Activated T-helper 17 cell treated with anti-CD3 and anti-CD28 coated beads, Interleukin-2, amount 50 U/mL, for 72 hours (primary cell): Measurements from ENCODE around the gene TBC1D8B. TPM values are rescaled to one million over a fixed set of nuclear protein-coding genes. Genes with fewer than 3 reads are reported as not detected.
A peak's percentile ranks its signal among the peaks of the same experiment; 100 is the strongest.
"Not testable (repeated sequence)": the region's sequence is repeated elsewhere in the genome, so short reads cannot be mapped to it uniquely, and the experiment has no call there.

Experiments used
- ATAC-seq: fragments of 150-1000 bp; cut with Tn5 transposase; replicated peaks from 2 replicates; pipeline ENCODE4 v1.10.0; 2021; ENCODE audit warnings: mild to moderate bottlenecking, moderate library complexity
- H3K27ac Mint-ChIP-seq: one replicate; pipeline ENCODE4 v1.8.0; 2022; ENCODE audit warnings: mixed read lengths
- H3K27me3 Mint-ChIP-seq: one replicate; pipeline ENCODE4 v1.8.0; 2022; ENCODE audit warnings: mixed read lengths
- H3K36me3 Mint-ChIP-seq: one replicate; pipeline ENCODE4 v1.8.0; 2022; ENCODE audit warnings: low read depth, mild to moderate bottlenecking, mixed read lengths
- H3K4me1 Mint-ChIP-seq: one replicate; pipeline ENCODE4 v1.8.0; 2022; ENCODE audit warnings: mixed read lengths
- H3K4me3 Mint-ChIP-seq: one replicate; pipeline ENCODE4 v1.8.0; 2022; ENCODE audit warnings: mild to moderate bottlenecking, mixed read lengths
- H3K9me3 Mint-ChIP-seq: one replicate; pipeline ENCODE4 v1.8.0; 2022; ENCODE audit warnings: mixed read lengths
- total RNA-seq, 2 donors: library from RNA; stranded (reverse); gene quantifications; one replicate each; pipeline ENCODE4 v1.2.3, GENCODE V29; 2022

The TBC1D8B gene
- 1 to 10 TPM in 1 of 2 donors, under 1 TPM in 1; 0.84 to 1.5 TPM for total RNA-seq

DNA sequence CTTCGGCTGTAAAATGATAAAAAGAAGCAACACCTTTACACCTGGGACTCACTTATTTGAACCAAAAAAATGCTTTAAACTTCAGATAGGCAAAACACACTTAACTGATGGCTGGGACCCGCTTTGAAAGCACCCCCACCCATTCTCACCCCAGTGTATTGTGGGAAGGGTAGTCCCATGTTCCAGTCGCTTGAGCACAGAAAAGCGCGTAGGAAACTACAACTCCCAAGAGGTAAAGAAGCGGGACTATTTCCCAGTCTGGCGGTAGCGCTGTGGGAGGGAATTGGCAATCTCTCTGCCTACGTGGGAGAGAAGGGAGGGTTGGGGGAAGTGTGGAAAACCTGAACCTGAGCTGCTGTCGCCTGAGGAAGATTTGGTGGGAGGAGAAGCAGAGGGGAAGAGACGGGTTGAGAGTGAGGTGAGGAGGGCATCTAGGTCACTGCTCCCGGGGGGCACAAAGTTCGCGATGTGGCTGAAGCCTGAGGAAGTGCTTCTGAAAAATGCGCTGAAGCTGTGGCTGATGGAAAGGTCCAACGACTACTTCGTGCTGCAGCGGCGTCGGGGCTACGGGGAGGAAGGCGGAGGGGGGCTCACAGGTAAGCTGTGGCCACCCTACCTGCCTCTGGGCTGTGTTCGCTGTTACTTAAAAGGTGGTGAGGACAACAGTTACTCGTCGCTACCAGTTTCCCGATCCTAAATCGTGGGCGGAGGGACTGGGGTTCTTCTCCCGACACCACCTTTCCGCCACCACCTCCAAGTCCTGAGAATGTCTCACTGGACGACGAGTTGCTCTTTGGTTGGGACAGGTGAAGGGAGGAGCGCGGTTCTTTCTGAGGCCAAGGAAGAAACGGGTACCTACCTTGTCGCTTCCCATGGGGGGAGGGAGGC, at the start of gene TBC1D8B:
Gene TBC1D8B, plus strand, starts transcription at position 286 of the 888 bp plus-strand sequence. Its CDS starts 181 bp downstream, at position 467.
- Mint-ChIP-seq H3K36me3 (no peaks in the 10 kb centered on the region), H3K4me1 (no peaks in the 10 kb centered on the region), H3K4me3 (peak within 1 kb of the TSS; percentile 86), H3K9me3 (no peaks in the 10 kb centered on the region), H3K27me3 (peaks cover 11% of the 10 kb centered on the region), H3K27ac (peak within 1 kb of the TSS; percentile 80)
- ATAC-seq, result peak; percentile 86

GRCh38 chrX:106769288-106769687, 33.2 kb upstream of the TBC1D8B start:
- not testable (repeated sequence) for H3K27ac Mint-ChIP-seq, H3K27me3 Mint-ChIP-seq, H3K4me3 Mint-ChIP-seq, H3K9me3 Mint-ChIP-seq, H3K36me3 Mint-ChIP-seq, ATAC-seq, H3K4me1 Mint-ChIP-seq

DNA sequence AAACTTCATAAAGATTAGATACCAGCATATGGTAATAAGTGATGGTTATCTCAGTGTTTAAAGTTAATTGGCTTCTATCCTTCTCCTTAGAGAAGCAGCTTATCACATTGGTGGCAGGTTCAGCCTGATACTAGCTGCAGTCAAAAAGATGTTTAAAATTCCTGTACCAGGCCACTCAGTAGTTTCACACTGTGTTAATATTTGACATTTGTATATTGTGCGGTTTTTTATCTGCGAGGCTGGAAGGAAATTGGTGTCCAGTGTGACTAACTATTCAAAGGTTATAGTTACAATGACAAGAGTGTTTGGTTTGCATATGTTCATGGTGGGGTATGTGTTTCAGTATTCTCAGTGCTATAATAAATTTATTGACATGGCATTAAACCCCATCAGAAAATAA, 27.5 kb upstream of the TBC1D8B start:
- ATAC-seq, result no peak
- Mint-ChIP-seq H3K27me3 (no peaks in the 10 kb centered on the region), H3K27ac (no peak overlapping the region), H3K9me3 (no peaks in the 10 kb centered on the region), H3K36me3 (no peaks in the 10 kb centered on the region), H3K4me3 (no peak overlapping the region), H3K4me1 (no peaks in the 10 kb centered on the region)

- no peak overlapping the region for H3K4me3 Mint-ChIP-seq
- peaks cover 3% of the 10 kb centered on the region for H3K27me3 Mint-ChIP-seq
- no peak for ATAC-seq
- H3K36me3 Mint-ChIP-seq, result no peaks in the 10 kb centered on the region
- H3K27ac Mint-ChIP-seq, result no peak overlapping the region
- no peaks in the 10 kb centered on the region for H3K9me3 Mint-ChIP-seq
- no peaks in the 10 kb centered on the region for H3K4me1 Mint-ChIP-seq
These were observed 22.2 kb upstream of the TBC1D8B start for GRCh38 chrX:106780264-106780663.

DNA sequence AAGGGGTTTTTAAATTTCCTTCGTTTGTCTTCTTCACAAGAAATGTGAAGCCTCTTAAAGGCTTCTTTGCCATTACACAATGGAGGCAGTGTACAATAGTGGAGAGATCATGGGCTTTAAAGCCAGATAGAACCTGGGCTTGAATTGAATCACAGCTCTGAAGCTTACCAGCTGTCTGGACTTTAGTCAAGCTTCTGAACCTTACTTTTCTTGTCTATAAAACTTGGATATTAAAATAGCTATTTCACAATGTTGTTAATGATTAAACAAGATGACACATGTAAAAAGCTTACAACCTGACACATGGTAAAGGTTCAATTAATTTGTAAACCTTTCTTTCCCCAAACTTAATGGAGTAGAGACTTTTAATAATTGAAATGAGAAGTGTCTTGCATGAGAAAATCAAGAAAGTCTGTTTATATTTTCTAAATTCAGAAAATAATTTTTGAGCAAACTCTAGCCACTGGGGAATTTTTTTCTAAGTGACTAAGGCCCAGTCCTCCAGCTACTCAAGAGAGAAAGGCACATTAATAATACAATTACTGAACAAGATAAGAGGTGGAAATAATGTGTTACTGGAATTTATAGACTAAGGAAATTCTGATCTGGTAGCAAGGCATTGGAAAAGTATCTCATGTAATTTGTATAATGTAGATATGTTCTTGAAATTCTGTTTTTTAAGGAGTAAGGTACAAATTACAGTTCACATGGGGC, 21.7 kb upstream of the TBC1D8B start:
- H3K9me3 Mint-ChIP-seq, result no peaks in the 10 kb centered on the region
- no peak overlapping the region for H3K4me3 Mint-ChIP-seq
- H3K27me3 Mint-ChIP-seq, result peaks cover 6% of the 10 kb centered on the region
- no peaks in the 10 kb centered on the region for H3K4me1 Mint-ChIP-seq
- no peak for ATAC-seq
- no peaks in the 10 kb centered on the region for H3K36me3 Mint-ChIP-seq
- no peak overlapping the region for H3K27ac Mint-ChIP-seq

DNA sequence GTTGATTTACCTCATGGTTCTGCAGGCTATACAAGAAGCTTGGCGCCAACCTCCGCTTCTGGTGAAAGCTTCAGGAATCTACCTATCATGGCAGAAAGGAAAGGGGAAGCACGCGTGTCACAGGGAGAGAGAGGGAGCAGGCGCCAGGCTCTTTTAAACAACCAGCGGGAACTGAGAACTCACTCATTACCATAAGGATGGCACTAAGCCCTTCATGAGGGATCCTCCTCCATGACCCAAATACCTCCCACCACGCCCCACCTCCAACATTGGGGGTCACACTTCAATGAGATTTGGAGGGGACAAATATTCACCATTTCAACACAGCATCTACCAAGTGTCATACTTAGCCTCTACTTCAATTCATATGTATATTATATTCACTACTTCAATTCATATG, 18.8 kb upstream of the TBC1D8B start:
- H3K4me3 Mint-ChIP-seq, result no peak overlapping the region
- H3K4me1 Mint-ChIP-seq, result no peaks in the 10 kb centered on the region
- peaks cover 6% of the 10 kb centered on the region for H3K27me3 Mint-ChIP-seq

GRCh38 chrX:106791495-106791894, 11.0 kb upstream of the TBC1D8B start:
- Mint-ChIP-seq H3K36me3 (no peaks in the 10 kb centered on the region), H3K27ac (no peak overlapping the region), H3K9me3 (no peaks in the 10 kb centered on the region)

More for the DNA sequence above, 18.8 kb upstream of the TBC1D8B start:
- ATAC-seq, result no peak
- Mint-ChIP-seq H3K36me3 (no peaks in the 10 kb centered on the region), H3K27ac (no peak overlapping the region), H3K9me3 (no peaks in the 10 kb centered on the region)

DNA sequence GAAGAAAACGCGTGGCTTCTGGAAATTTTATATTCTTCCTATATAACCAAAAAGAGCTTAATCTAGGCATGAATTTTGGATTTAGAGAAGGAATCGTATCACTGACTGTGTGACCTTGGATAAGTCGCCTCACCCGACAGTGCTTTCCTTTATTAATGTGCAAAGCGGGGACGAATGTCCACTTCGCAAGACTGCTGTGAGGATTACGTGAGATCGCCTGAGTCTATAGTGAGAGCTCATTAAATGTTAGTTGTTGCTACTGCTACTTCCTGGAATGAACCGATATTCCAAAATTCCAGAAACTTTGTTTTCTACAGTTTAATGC, 448 bp upstream of the TBC1D8B start:
- ATAC-seq, result no peak
- H3K27me3 Mint-ChIP-seq, result peaks cover 11% of the 10 kb centered on the region
- H3K36me3 Mint-ChIP-seq, result no peaks in the 10 kb centered on the region
- no peaks in the 10 kb centered on the region for H3K9me3 Mint-ChIP-seq
- H3K27ac Mint-ChIP-seq, result no peak overlapping the region
- no peaks in the 10 kb centered on the region for H3K4me1 Mint-ChIP-seq
- peak overlapping the region; percentile 86 for H3K4me3 Mint-ChIP-seq

More at GRCh38 chrX:106791495-106791894, 11.0 kb upstream of the TBC1D8B start:
- H3K4me1 Mint-ChIP-seq, result no peaks in the 10 kb centered on the region
- H3K4me3 Mint-ChIP-seq, result no peak overlapping the region
- H3K27me3 Mint-ChIP-seq, result no peaks in the 10 kb centered on the region
- ATAC-seq, result no peak

- no peak overlapping the region for H3K4me3 Mint-ChIP-seq
- no peak for ATAC-seq
- no peak overlapping the region for H3K27ac Mint-ChIP-seq
- H3K4me1 Mint-ChIP-seq, result no peaks in the 10 kb centered on the region
- no peaks in the 10 kb centered on the region for H3K9me3 Mint-ChIP-seq
- no peaks in the 10 kb centered on the region for H3K36me3 Mint-ChIP-seq
- no peaks in the 10 kb centered on the region for H3K27me3 Mint-ChIP-seq
These were observed 8.8 kb downstream of the TBC1D8B start for GRCh38 chrX:106811131-106811910.

GRCh38 chrX:106812930-106813329, 10.5 kb downstream of the TBC1D8B start:
- H3K4me3 Mint-ChIP-seq, ATAC-seq, H3K9me3 Mint-ChIP-seq, H3K27ac Mint-ChIP-seq, H3K4me1 Mint-ChIP-seq, H3K36me3 Mint-ChIP-seq, H3K27me3 Mint-ChIP-seq: not testable (repeated sequence)

DNA sequence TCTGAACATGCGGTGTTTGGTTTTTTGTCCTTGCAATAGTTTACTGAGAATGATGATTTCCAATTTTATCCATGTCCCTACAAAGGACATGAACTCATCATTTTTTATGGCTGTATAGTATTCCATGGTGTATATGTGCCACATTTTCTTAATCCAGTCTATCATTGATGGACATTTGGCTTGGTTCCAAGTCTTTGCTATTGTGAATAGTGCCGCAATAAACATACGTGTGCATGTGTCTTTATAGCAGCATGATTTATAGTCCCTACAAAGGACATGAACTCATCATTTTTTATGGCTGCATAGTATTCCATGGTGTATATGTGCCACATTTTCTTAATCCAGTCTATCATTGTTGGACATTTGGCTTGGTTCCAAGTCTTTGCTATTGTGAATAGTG, 11.6 kb downstream of the TBC1D8B start:
- not testable (repeated sequence) for H3K27ac Mint-ChIP-seq, ATAC-seq

DNA sequence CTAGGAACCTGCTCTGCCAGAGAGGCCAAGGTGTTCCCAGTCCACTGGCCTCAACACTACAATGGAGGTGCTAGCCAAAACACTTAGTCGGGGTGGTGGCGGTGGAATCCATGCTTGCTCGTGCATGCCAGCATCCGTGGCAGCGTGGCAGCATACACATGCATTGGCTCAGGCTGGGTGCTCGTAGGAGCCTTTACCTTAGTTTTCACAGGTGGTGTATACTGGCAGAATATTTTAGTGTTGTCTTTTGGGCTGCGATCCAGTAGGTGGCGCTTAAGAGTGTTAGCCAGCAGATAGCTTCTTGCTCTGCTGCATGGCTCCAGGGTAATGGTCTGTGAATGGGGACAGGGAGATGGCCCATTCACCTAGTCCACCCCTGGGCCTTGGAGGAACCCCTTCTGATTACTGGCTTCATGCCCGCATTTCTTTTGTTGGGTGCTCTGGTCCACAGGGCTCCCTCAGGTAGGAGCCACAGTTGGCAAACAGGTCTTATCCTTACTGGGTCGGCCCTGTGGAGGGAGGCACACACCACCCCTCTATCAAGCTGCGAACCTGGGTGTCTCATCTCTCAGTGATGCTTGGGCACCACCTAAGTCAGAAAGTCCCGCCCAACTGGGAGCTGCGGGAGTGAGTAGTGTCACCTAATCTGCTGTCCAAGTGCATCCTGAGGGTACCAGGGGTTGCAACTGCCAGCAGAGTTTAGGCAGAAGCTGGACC, 60.7 kb downstream of the TBC1D8B start:
- H3K27ac Mint-ChIP-seq, result no peak overlapping the region

More for the DNA sequence above, 11.6 kb downstream of the TBC1D8B start:
- not testable (repeated sequence) for H3K36me3 Mint-ChIP-seq, H3K4me3 Mint-ChIP-seq, H3K27me3 Mint-ChIP-seq, H3K4me1 Mint-ChIP-seq, H3K9me3 Mint-ChIP-seq

GRCh38 chrX:106863697-106864096, 61.2 kb downstream of the TBC1D8B start:
- no peak overlapping the region for H3K27ac Mint-ChIP-seq
- H3K9me3 Mint-ChIP-seq, result no peaks in the 10 kb centered on the region
- no peaks in the 10 kb centered on the region for H3K36me3 Mint-ChIP-seq
- H3K27me3 Mint-ChIP-seq, result no peaks in the 10 kb centered on the region
- H3K4me3 Mint-ChIP-seq, result no peak overlapping the region
- no peaks in the 10 kb centered on the region for H3K4me1 Mint-ChIP-seq
- ATAC-seq, result no peak

More for the DNA sequence above, 60.7 kb downstream of the TBC1D8B start:
- H3K4me1 Mint-ChIP-seq, result no peaks in the 10 kb centered on the region
- no peaks in the 10 kb centered on the region for H3K9me3 Mint-ChIP-seq
- no peak for ATAC-seq
- no peaks in the 10 kb centered on the region for H3K27me3 Mint-ChIP-seq
- H3K36me3 Mint-ChIP-seq, result no peaks in the 10 kb centered on the region
- no peak overlapping the region for H3K4me3 Mint-ChIP-seq

- H3K36me3 Mint-ChIP-seq, H3K9me3 Mint-ChIP-seq, H3K27ac Mint-ChIP-seq, H3K4me1 Mint-ChIP-seq, H3K4me3 Mint-ChIP-seq, ATAC-seq, H3K27me3 Mint-ChIP-seq: not testable (repeated sequence)
These were observed 70.3 kb downstream of the TBC1D8B start for GRCh38 chrX:106872796-106873195.
